ENCODE measurements around the gene AAMDC. TPM values are rescaled to one million over a fixed set of nuclear protein-coding genes. Genes with fewer than 3 reads are reported as not detected.
"Not testable (repeated sequence)": the region's sequence is repeated elsewhere in the genome, so short reads cannot be mapped to it uniquely, and the experiment has no call there.

The AAMDC gene
- total RNA-seq, 1 experiment from 2014 or later: 20.7 TPM

GRCh38 chr11:77886401-77886800 is 65.5 kb downstream of the AAMDC start:
- Histone ChIP-seq H3T11ph (ENCODE audit: low read length) (no peak overlapping the region), H4K20me1 (ENCODE audit: control insufficient read depth, insufficient read depth, insufficient read length) (no peaks in the 10 kb centered on the region), H2BK12ac (ENCODE audit: insufficient read length, low read depth, low read length) (no peak overlapping the region), H3K23ac (ENCODE audit: insufficient read length, low read depth, low read length) (no peak overlapping the region), H3K4me2 (ENCODE audit: insufficient read depth, insufficient read length, low read length) (no peak overlapping the region), H2BK20ac (ENCODE audit: low read depth, low read length, poor library complexity, severe bottlenecking) (no peak overlapping the region), H3K9ac (ENCODE audit: extremely low read depth, insufficient read length, low read length) (no peak overlapping the region), H2BK5ac (ENCODE audit: insufficient read length, low read length) (no peak overlapping the region), H2BK120ac (ENCODE audit: low read depth, low read length, poor library complexity, severe bottlenecking) (no peak overlapping the region), H3K56ac (ENCODE audit: insufficient read length, low read depth, low read length) (no peak overlapping the region), H3K23me2 (ENCODE audit: insufficient read length, low read depth, low read length, poor library complexity, severe bottlenecking) (no peaks in the 10 kb centered on the region), H2AFZ (ENCODE audit: low read length) (no peak overlapping the region), H3K79me1 (ENCODE audit: insufficient read depth, low read depth, low read length, poor library complexity, severe bottlenecking) (no peaks in the 10 kb centered on the region), H3K27me3 (ENCODE audit: insufficient read depth, low read length) (no peaks in the 10 kb centered on the region), H3K18ac (ENCODE audit: insufficient read length, low read depth, low read length) (no peak overlapping the region), H3K4me1 (ENCODE audit: insufficient read depth, low read length) (no peaks in the 10 kb centered on the region), H4K5ac (ENCODE audit: insufficient read length, low read depth, low read length) (no peak overlapping the region), H3K14ac (ENCODE audit: insufficient read depth, low read length) (no peak overlapping the region), H3K27ac (ENCODE audit: insufficient read length, low read depth, low read length) (no peak overlapping the region), H3K4ac (ENCODE audit: low read depth, low read length) (no peak overlapping the region), H3K79me2 (ENCODE audit: insufficient read depth, low read length) (no peaks in the 10 kb centered on the region), H2BK15ac (ENCODE audit: low read depth, low read length) (no peak overlapping the region), H2AK5ac (ENCODE audit: insufficient read length, low read length) (no peak overlapping the region), H4K8ac (replicated peaks; ENCODE audit: insufficient read length, low read depth, low read length) (no peak overlapping the region), H4K91ac (ENCODE audit: insufficient read length, low read depth, low read length) (no peak overlapping the region), H3K9me3 (ENCODE audit: control insufficient read depth, low read depth, low read length) (no peaks in the 10 kb centered on the region)
- WGBS (ENCODE audit: extremely low coverage, insufficient read length, low lambda C conversion rate): no CpG with 5 or more reads among the region's 18 CpGs
- no peak for DNase-seq
- Mint-ChIP-seq H3K27ac (no peak overlapping the region), H3K9me3 (no peaks in the 10 kb centered on the region), H3K36me3 (ENCODE audit: insufficient read depth in 1 of 3, low read depth in 3 of 3) (peaks cover 16 to 62% (median 31%) of the 10 kb centered on the region in 3 experiments), H3K4me3 (no peak overlapping the region), H3K27me3 (ENCODE audit: low read depth) (no peaks in the 10 kb centered on the region), H3K4me1 (no peaks in the 10 kb centered on the region)
- TF ChIP-seq CTCF (conservative IDR thresholded peaks at IDR 0.05): no peak

GRCh38 chr11:77889045-77889444 is 68.1 kb downstream of the AAMDC start:
- not testable (repeated sequence) for H3K4ac ChIP-seq (ENCODE audit: low read depth, low read length); H4K91ac ChIP-seq (ENCODE audit: insufficient read length, low read depth, low read length); H3K4me1 Mint-ChIP-seq; H4K8ac ChIP-seq (replicated peaks; ENCODE audit: insufficient read length, low read depth, low read length); H3K27me3 Mint-ChIP-seq (ENCODE audit: low read depth); H2BK12ac ChIP-seq (ENCODE audit: insufficient read length, low read depth, low read length); H3K4me1 ChIP-seq (ENCODE audit: insufficient read depth, low read length); H4K20me1 ChIP-seq (ENCODE audit: control insufficient read depth, insufficient read depth, insufficient read length); H2BK5ac ChIP-seq (ENCODE audit: insufficient read length, low read length); H3K79me2 ChIP-seq (ENCODE audit: insufficient read depth, low read length); H3K27me3 ChIP-seq (ENCODE audit: insufficient read depth, low read length); H2AFZ ChIP-seq (ENCODE audit: low read length); H3K9me3 Mint-ChIP-seq; H3K14ac ChIP-seq (ENCODE audit: insufficient read depth, low read length); H3K23ac ChIP-seq (ENCODE audit: insufficient read length, low read depth, low read length); H3K27ac ChIP-seq (ENCODE audit: insufficient read length, low read depth, low read length); H3K18ac ChIP-seq (ENCODE audit: insufficient read length, low read depth, low read length); H2BK15ac ChIP-seq (ENCODE audit: low read depth, low read length); H2AK5ac ChIP-seq (ENCODE audit: insufficient read length, low read length); H3K9me3 ChIP-seq (ENCODE audit: control insufficient read depth, low read depth, low read length); H3K4me3 Mint-ChIP-seq; H4K5ac ChIP-seq (ENCODE audit: insufficient read length, low read depth, low read length); H3K79me1 ChIP-seq (ENCODE audit: insufficient read depth, low read depth, low read length, poor library complexity, severe bottlenecking); H2BK20ac ChIP-seq (ENCODE audit: low read depth, low read length, poor library complexity, severe bottlenecking); H3K9ac ChIP-seq (ENCODE audit: extremely low read depth, insufficient read length, low read length); H3K56ac ChIP-seq (ENCODE audit: insufficient read length, low read depth, low read length); H3K23me2 ChIP-seq (ENCODE audit: insufficient read length, low read depth, low read length, poor library complexity, severe bottlenecking); H3T11ph ChIP-seq (ENCODE audit: low read length); H3K4me2 ChIP-seq (ENCODE audit: insufficient read depth, insufficient read length, low read length); DNase-seq; H3K27ac Mint-ChIP-seq; H2BK120ac ChIP-seq (ENCODE audit: low read depth, low read length, poor library complexity, severe bottlenecking)
- WGBS (ENCODE audit: extremely low coverage, insufficient read length, low lambda C conversion rate): no CpG with 5 or more reads among the region's 5 CpGs
- peaks cover 15 to 62% (median 27%) of the 10 kb centered on the region in 3 experiments for H3K36me3 Mint-ChIP-seq (ENCODE audit: insufficient read depth in 1 of 3, low read depth in 3 of 3)

Measured in H9 (cell line).